ENCODE results near the gene PACRG.

- TF ChIP-seq RAD21 (IDR thresholded peaks at IDR 0.05; ENCODE audit: low read depth) (no peak), TAF1 (IDR thresholded peaks at IDR 0.05; ENCODE audit: low read depth) (no peak), MAX (IDR thresholded peaks at IDR 0.05) (no peak), EP300 (IDR thresholded peaks at IDR 0.05; ENCODE audit: borderline replicate concordance) (no peak), USF1 (IDR thresholded peaks at IDR 0.05) (no peak), FOXM1 (IDR thresholded peaks at IDR 0.05; ENCODE audit: borderline replicate concordance, low read depth) (no peak), TCF12 (IDR thresholded peaks at IDR 0.05; ENCODE audit: low read depth) (no peak), CEBPB (IDR thresholded peaks at IDR 0.05) (no peak), NFIC (IDR thresholded peaks at IDR 0.05) (no peak), REST (IDR thresholded peaks at IDR 0.05; ENCODE audit: low read depth) (no peak), CREB1 (IDR thresholded peaks at IDR 0.05; ENCODE audit: low read depth) (no peak), YY1 (IDR thresholded peaks at IDR 0.05; ENCODE audit: low read depth) (no peak)
Observed at GRCh38 chr6:163343609-163344008, 615.8 kb downstream of the PACRG start.

Measured in Ishikawa (cell line).